Skeletal muscle tissue (tissue), 4 donors: Measurements from ENCODE around the gene UBAC2. TPM values are rescaled to one million over a fixed set of nuclear protein-coding genes. Genes with fewer than 3 reads are reported as not detected.

ENCODE experiments used
- H3K27ac ChIP-seq: one replicate; pipeline ENCODE4 v1.7.0; 2013; ENCODE audit warnings: mild to moderate bottlenecking, low read depth, low read length, inconsistent platforms
- H3K27me3 ChIP-seq, 3 donors: one replicate each; pipeline ENCODE4 v1.7.0; 2013; ENCODE audit warnings: low read length in 3 of 3; ENCODE audit not compliant: control insufficient read depth in 3 of 3, insufficient read depth in 3 of 3
- H3K36me3 ChIP-seq, 3 donors: one replicate each; pipeline ENCODE4 v1.7.0; 2013; ENCODE audit warnings: low read length in 3 of 3; ENCODE audit not compliant: control insufficient read depth in 3 of 3, insufficient read depth in 3 of 3
- H3K4me1 ChIP-seq, 3 donors: one replicate each; pipeline ENCODE4 v1.7.0; 2013; ENCODE audit warnings: low read length in 3 of 3, mild to moderate bottlenecking in 3 of 3; ENCODE audit not compliant: control insufficient read depth in 3 of 3, insufficient read depth in 3 of 3
- H3K4me3 ChIP-seq, 3 donors: one replicate each; pipeline ENCODE4 v1.7.0; 2013; ENCODE audit warnings: low read length in 3 of 3
- H3K9ac ChIP-seq, 3 donors: one replicate each; pipeline ENCODE4 v1.7.0; 2013; ENCODE audit warnings: low read length in 3 of 3, mild to moderate bottlenecking in 3 of 3, moderate library complexity in 2 of 3, low read depth in 1 of 3
- H3K9me3 ChIP-seq, 3 donors: one replicate each; pipeline ENCODE4 v1.7.0; 2013; ENCODE audit warnings: low read length in 3 of 3; ENCODE audit not compliant: control insufficient read depth in 3 of 3
- total RNA-seq: library from RNA; depleted of rRNA; stranded (reverse); fragments of >200 nt; gene quantifications from one replicate; pipeline ENCODE4 v1.2.3, GENCODE V29; 2014
- donor health status: Osteomylitis.

The UBAC2 gene
- total RNA-seq, 1 donor from 2014 or later, result 100 TPM

GRCh38 chr13:99418103-99418842 is 217.6 kb downstream of the UBAC2 start:
- Histone ChIP-seq H3K27me3 (peaks cover 23 to 34% (median 27%) of the 10 kb centered on the region in 3 donors), H3K27ac (no peak overlapping the region), H3K4me1 (peaks cover 0 to 3% (median 0%) of the 10 kb centered on the region in 3 donors), H3K4me3 (no peak overlapping the region), H3K9ac (no peak overlapping the region), H3K9me3 (no peaks in the 10 kb centered on the region), H3K36me3 (no peaks in the 10 kb centered on the region)

GRCh38 chr13:99418843-99419140 is 218.1 kb downstream of the UBAC2 start:
- H3K4me1 ChIP-seq, result peaks cover 0 to 3% (median 0%) of the 10 kb centered on the region in 3 donors
- H3K27me3 ChIP-seq, result peaks cover 23 to 34% (median 27%) of the 10 kb centered on the region in 3 donors
- no peak overlapping the region for H3K9ac ChIP-seq
- H3K27ac ChIP-seq, result no peak overlapping the region
- no peaks in the 10 kb centered on the region for H3K36me3 ChIP-seq
- no peak overlapping the region for H3K4me3 ChIP-seq
- no peaks in the 10 kb centered on the region for H3K9me3 ChIP-seq

GRCh38 chr13:99419591-99420243 is 219.1 kb downstream of the UBAC2 start:
- Histone ChIP-seq H3K9me3 (no peaks in the 10 kb centered on the region), H3K27ac (no peak overlapping the region), H3K9ac (no peak overlapping the region), H3K36me3 (no peaks in the 10 kb centered on the region), H3K4me1 (peaks cover 0 to 3% (median 0%) of the 10 kb centered on the region in 3 donors), H3K4me3 (no peak overlapping the region), H3K27me3 (peaks cover 23 to 34% (median 27%) of the 10 kb centered on the region in 3 donors)

- Histone ChIP-seq H3K4me3 (no peak overlapping the region), H3K27ac (no peak overlapping the region), H3K9ac (no peak overlapping the region), H3K27me3 (peaks cover 23 to 31% (median 29%) of the 10 kb centered on the region in 3 donors), H3K9me3 (no peaks in the 10 kb centered on the region), H3K36me3 (no peaks in the 10 kb centered on the region), H3K4me1 (peaks cover 0 to 4% (median 0%) of the 10 kb centered on the region in 3 donors)
Observed at GRCh38 chr13:99421271-99421670, 220.6 kb downstream of the UBAC2 start.

GRCh38 chr13:99421758-99422585 is 221.3 kb downstream of the UBAC2 start:
- no peak overlapping the region for H3K27ac ChIP-seq
- no peak overlapping the region for H3K9ac ChIP-seq
- peaks cover 0 to 6% (median 0%) of the 10 kb centered on the region in 3 donors for H3K4me1 ChIP-seq
- H3K36me3 ChIP-seq, result no peaks in the 10 kb centered on the region
- H3K27me3 ChIP-seq, result peaks cover 18 to 32% (median 23%) of the 10 kb centered on the region in 3 donors
- H3K4me3 ChIP-seq, result no peak overlapping the region
- H3K9me3 ChIP-seq, result no peaks in the 10 kb centered on the region

GRCh38 chr13:99422586-99423220 is 222.0 kb downstream of the UBAC2 start:
- H3K27me3 ChIP-seq, result peaks cover 16 to 25% (median 17%) of the 10 kb centered on the region in 3 donors
- H3K9ac ChIP-seq, result no peak overlapping the region
- no peaks in the 10 kb centered on the region for H3K9me3 ChIP-seq
- no peaks in the 10 kb centered on the region for H3K36me3 ChIP-seq
- H3K27ac ChIP-seq, result no peak overlapping the region
- H3K4me1 ChIP-seq, result peaks cover 0 to 6% (median 0%) of the 10 kb centered on the region in 3 donors
- H3K4me3 ChIP-seq, result no peak overlapping the region

- Histone ChIP-seq H3K4me1 (peaks cover 0 to 6% (median 0%) of the 10 kb centered on the region in 3 donors), H3K9me3 (no peaks in the 10 kb centered on the region), H3K36me3 (no peaks in the 10 kb centered on the region), H3K4me3 (no peak overlapping the region), H3K9ac (no peak overlapping the region), H3K27ac (no peak overlapping the region), H3K27me3 (peaks cover 8 to 10% (median 10%) of the 10 kb centered on the region in 3 donors)
Observed at GRCh38 chr13:99425485-99426341, 225.1 kb downstream of the UBAC2 start.

- no peak overlapping the region for H3K27ac ChIP-seq
- peaks cover 0 to 6% (median 0%) of the 10 kb centered on the region in 3 donors for H3K4me1 ChIP-seq
- H3K9ac ChIP-seq, result no peak overlapping the region
- peaks cover 7 to 10% (median 9%) of the 10 kb centered on the region in 3 donors for H3K27me3 ChIP-seq
- no peaks in the 10 kb centered on the region for H3K36me3 ChIP-seq
- no peaks in the 10 kb centered on the region for H3K9me3 ChIP-seq
- no peak overlapping the region for H3K4me3 ChIP-seq
Observed at GRCh38 chr13:99426426-99426825, 225.8 kb downstream of the UBAC2 start.

- H3K27ac ChIP-seq, result no peak overlapping the region
- no peak overlapping the region for H3K4me3 ChIP-seq
- H3K9me3 ChIP-seq, result no peaks in the 10 kb centered on the region
- peaks cover 6 to 15% (median 12%) of the 10 kb centered on the region in 3 donors for H3K4me1 ChIP-seq
- no peaks in the 10 kb centered on the region for H3K36me3 ChIP-seq
- no peak overlapping the region for H3K9ac ChIP-seq
- peaks cover 0 to 11% (median 2%) of the 10 kb centered on the region in 3 donors for H3K27me3 ChIP-seq
Observed at GRCh38 chr13:99429670-99430069, 229.0 kb downstream of the UBAC2 start.
